OCI-LY1 (cell line): ENCODE data around the gene RPL9.

ENCODE experiments used
- CTCF ChIP-seq: fragments of 200-600 bp; sonication (generic), shearing (Covaris generic); IDR thresholded peaks from 2 replicates; pipeline ENCODE4 v1.5.1; 2017; ENCODE audit warnings: mild to moderate bottlenecking, antibody characterized with exemption, low read length, moderate library complexity, mixed read lengths
- EZH2 ChIP-seq: fragments of 200-600 bp; sonication (generic), shearing (Covaris generic); IDR thresholded peaks from 2 replicates; pipeline ENCODE4 v1.8.0; 2017; ENCODE audit warnings: borderline replicate concordance, mixed run types, mild to moderate bottlenecking, antibody characterized with exemption, low read length, moderate library complexity, mixed read lengths

GRCh38 chr4:39464886-39465501 is 6.3 kb upstream of the RPL9 start:
- TF ChIP-seq CTCF: peak; percentile 31; the same call in 1 of the 2 replicates
- no peak for TF ChIP-seq EZH2
